HG02588 (cell line): ENCODE measurements around the gene KCNT1.

Experiments used
- ATAC-seq: cut with Tn5 transposase; IDR thresholded peaks from one replicate; pipeline ENCODE4 v1.9.1; 2021; ENCODE audit warnings: mild to moderate bottlenecking, moderate library complexity; ENCODE audit not compliant: unreplicated experiment

KCNT1 gene

GRCh38 chr9:135724186-135724787 is 22.3 kb downstream of the KCNT1 start:
- no peak for ATAC-seq

GRCh38 chr9:135726138-135726853 is 24.3 kb downstream of the KCNT1 start:
- ATAC-seq: no peak

GRCh38 chr9:135727257-135727875 is 25.4 kb downstream of the KCNT1 start:
- ATAC-seq: no peak

- no peak for ATAC-seq
These were observed 26.6 kb downstream of the KCNT1 start for GRCh38 chr9:135728436-135729110.

GRCh38 chr9:135729480-135729879 is 27.5 kb downstream of the KCNT1 start:
- ATAC-seq: no peak

- ATAC-seq: no peak
These were observed 29.5 kb downstream of the KCNT1 start for GRCh38 chr9:135731454-135731853.

- ATAC-seq: no peak
These were observed 30.7 kb downstream of the KCNT1 start for GRCh38 chr9:135732569-135733257.

GRCh38 chr9:135734616-135735144 is 32.7 kb downstream of the KCNT1 start:
- ATAC-seq: no peak

GRCh38 chr9:135736272-135736978 is 34.4 kb downstream of the KCNT1 start:
- ATAC-seq: no peak

GRCh38 chr9:135736979-135737839 is 35.2 kb downstream of the KCNT1 start:
- ATAC-seq: no peak

- no peak for ATAC-seq
These were observed 36.0 kb downstream of the KCNT1 start for GRCh38 chr9:135737840-135738521.

- ATAC-seq: no peak
These were observed 37.6 kb downstream of the KCNT1 start for GRCh38 chr9:135739271-135740220.

- ATAC-seq: no peak
These were observed 39.6 kb downstream of the KCNT1 start for GRCh38 chr9:135741276-135742219.

- ATAC-seq: no peak
These were observed 41.0 kb downstream of the KCNT1 start for GRCh38 chr9:135743021-135743420.

GRCh38 chr9:135743546-135744332 is 41.8 kb downstream of the KCNT1 start:
- ATAC-seq: no peak
